GM18526 (cell line): ENCODE results near the gene CCDC182.

Experiments used
- POLR2A ChIP-seq: IDR thresholded peaks from 3 replicates; pipeline ENCODE4 v1.6.1; 2011; ENCODE audit not compliant: insufficient read length; ENCODE audit errors: extremely low read depth

Gene CCDC182

DNA sequence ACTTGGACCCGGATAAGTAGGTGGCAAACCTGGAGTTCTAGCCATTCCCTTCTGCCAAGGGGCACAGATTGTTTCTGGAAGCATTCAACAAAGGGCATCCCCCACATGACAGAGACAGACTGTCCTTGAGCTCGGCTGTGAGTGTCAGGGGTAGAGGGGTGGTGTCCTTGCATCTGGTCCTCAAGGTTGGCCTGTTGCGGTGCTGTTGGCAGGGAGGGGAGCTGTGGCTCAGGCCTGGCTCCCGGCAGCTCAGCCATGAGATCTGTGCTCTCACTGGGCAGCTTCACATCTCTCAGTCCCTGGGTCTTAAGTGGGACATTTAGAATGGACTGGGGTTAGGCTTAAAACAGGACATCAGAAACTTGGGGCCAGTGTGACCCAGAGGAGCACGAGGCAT, 20.4 kb downstream of the CCDC182 start:
- TF ChIP-seq POLR2A: no peak

DNA sequence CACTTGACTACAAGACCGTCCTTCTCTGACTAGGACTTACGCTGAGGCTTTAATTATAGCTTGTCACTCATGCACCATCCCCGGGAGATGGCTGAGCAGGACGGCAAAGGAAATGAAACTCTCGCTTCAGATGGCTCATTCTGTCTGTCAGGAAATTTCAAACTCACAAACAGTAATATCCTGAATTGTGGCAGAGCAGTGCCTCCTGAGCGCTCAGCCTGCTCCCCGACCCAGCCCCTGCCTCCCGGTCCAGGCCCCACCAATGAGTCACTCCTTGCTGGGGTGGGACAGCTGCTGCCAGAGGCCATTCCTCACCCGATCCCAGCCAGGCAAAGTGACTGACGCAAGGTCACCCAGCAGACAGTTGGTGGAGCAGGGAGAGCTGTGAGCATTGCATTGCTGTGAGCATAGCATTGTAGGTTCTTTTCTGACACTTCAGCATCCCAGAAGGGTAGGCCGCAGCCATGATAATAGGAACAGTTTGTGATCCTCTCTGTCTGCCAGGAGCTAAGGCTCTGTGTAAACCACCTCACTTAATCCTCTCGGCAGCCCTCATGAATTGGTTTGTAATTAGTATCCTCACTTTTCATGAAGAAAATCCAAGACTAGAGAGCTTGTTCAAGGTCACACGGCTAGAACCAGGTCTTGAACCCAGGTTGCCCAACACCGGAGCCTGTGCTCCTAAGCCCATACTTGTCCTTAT, 20.9 kb downstream of the CCDC182 start:
- TF ChIP-seq POLR2A: no peak

DNA sequence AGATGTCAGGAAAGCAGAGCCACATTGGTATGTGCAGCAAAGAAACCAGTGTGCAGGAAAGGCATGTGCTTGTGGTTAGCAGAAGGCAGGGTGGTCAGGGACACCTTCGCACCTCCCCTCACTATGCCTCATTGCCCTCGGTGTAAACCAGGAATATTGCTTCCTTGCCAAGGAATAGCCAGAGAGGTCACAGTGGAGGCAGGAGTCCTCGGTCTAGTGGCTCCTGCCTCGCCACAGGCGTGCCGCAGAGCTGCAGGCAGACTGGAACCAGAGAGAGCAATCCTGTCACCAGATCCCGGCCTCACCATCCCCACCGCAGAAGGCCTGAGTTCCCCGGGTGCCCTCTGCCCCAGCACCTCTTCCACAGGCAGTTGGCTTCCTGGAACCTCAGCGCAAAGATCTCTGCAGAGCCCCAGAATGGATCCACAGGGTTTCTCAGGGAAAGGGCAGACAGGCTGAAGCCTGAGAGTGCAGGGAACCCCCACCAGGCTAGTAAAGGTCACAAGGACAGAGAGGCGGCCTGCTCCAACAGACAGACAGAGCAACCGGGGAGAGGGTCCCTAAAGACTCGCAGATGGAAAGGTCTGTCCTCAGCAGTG, 21.6 kb downstream of the CCDC182 start:
- no peak for TF ChIP-seq POLR2A

DNA sequence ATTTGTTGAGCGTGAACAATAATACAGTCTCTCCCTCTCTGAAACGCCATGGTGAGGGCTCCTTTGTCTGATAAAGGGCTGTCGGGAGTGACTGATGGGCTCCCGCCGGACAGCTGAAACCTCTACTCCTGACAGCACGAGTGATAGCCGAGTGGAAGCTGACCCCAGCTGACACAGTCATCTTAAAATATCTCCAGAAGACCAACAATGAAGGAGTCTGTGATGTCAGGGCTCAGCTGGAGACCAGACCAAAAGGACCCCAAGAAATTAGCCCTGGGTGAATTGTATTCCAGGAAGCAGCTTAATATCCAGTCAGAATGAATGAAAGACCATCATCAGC, 22.4 kb downstream of the CCDC182 start:
- no peak for TF ChIP-seq POLR2A

DNA sequence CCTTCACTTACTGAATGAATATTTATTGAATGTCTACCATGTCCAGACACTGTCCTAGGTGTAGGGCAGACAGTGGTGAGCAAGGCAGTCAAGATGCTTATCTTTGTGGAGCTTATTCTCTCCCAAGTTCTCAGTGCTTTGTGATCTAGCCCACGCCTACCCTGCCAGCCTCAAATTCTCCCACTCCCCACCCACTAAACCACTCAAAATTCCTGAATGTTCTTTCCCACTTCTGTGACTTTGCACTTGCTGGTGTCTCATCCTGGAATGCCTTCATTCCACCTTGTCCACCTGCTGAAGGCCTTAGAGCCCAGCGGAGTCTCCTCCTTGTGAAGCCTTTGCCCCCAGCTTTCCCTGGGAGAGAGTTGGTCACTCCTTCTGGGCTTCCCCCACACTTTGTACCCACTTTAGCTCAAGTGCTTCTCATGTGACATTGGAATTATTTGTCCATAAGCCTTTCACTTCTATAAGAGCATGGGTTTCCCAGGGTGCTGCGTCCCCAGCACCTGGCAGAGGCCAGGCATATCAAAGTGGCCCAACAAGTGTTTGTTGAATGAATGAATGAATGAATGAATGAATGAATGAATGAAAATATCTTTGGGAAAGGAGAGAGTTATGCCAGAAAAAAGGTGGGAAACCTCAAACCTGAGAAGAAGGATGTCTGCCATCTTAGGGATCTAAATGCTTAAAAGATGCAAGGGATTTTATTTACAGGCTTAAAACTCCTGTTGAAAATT, 23.0 kb downstream of the CCDC182 start:
- TF ChIP-seq POLR2A: no peak

DNA sequence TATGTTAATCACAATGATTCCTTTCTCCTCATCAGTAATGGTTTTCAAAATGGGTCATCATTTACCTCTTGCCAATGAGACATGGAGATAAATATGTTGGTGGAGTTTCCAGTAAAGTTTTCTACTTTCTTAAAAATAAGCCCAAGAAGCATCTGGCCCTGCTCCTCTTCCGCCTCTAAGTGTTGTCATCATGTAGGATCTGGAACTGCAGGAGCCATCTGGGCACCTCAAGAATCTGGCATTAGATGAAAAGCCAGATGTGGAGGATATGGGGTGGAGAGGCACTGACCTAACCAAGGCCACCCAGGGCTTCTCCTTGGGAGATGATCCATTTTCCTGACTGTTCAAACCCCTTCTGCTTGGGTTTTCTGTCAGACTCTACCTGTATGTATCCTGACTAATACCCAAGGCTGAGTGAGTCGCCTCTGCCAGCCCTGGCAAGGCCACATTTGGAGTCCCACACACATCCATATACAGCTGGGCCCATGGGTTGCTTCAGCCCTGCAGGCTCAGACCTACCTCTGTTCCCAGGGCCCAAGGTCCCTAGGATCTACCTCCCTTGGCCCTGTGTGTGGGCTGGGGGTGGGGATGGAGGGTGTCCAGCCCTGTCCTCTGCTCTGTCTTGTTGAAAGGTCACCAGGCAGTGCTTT, 24.6 kb downstream of the CCDC182 start:
- TF ChIP-seq POLR2A: no peak

DNA sequence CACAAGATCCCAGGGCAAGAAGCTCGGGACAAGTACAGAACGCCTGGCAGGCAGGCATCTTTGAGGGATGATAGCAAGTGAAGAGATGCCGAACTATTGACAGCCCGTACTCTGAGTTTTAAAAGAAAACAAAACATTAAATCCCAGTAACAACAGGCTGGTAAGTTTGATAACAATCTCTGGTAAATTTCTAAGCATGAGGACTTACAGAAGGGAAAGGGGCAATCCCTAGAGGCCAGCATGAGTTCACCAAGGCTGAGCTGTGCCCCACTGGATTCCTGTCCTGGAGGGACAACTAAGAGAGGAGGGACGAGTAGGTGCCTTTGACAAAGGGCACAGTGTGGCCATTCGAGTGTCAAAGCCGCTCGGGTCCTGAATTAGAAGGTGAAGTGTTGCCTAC, 26.2 kb downstream of the CCDC182 start:
- TF ChIP-seq POLR2A: no peak

DNA sequence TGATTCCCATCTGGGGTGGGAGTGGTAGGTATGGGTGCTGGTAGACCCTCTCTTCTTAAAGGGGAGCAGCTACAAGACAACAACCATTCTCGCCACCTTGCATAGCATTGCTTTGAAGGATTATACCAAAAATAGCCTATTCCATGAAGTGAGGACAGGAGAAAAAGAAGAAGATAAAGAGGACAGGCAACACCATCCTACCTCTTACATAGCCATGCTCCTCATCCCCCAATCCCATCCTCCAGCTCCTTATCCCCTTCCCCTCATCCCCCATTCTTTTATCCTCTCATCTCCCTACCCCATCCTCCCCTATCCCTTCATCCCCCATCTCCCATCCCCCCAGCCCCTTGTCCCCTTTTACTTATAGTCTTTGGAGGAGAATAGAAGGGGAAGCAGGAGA, 29.1 kb downstream of the CCDC182 start:
- TF ChIP-seq POLR2A: no peak

DNA sequence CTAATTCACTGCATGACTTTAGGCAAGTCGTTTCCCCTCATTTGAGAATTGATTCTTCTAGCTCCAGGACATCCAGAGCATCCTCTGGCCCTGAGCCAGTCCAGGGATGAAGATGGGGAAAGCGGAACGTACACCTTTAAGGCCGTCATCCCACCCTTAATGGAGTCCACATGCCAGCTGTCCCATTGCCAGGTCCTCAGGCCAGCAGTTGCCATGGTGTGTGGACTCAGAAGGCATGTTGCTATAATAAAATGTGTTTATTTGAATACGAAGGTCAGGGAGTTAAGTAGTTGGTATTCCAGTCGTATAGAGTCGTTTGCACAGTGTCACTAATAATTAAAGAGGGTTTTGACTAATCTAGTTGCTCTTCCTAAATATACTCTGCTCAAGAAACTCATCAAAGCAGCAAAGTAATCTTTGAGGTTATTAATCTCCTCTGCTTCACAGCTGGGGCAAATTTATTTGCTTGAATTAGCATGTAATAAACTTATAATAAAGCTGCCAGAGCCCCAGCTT, 30.4 kb downstream of the CCDC182 start:
- no peak for TF ChIP-seq POLR2A

DNA sequence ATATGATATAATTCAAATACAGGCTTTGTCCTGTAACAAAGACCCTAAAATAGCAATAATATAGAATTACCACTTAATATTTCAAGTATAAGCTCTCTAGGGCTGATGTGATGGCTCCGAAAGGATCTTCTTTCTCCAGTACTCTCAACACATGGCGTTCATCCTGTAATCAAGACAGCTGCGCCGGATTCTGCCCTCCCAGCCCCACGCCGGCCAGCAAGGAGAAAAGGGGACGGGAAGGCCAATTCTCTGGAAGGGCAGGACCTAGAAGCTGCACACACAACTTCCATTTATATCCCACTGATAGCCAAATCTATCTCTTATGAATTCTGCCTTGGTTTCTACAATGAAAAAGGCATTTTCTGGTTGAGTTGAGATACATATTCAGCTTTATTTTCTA, 32.0 kb downstream of the CCDC182 start:
- no peak for TF ChIP-seq POLR2A

DNA sequence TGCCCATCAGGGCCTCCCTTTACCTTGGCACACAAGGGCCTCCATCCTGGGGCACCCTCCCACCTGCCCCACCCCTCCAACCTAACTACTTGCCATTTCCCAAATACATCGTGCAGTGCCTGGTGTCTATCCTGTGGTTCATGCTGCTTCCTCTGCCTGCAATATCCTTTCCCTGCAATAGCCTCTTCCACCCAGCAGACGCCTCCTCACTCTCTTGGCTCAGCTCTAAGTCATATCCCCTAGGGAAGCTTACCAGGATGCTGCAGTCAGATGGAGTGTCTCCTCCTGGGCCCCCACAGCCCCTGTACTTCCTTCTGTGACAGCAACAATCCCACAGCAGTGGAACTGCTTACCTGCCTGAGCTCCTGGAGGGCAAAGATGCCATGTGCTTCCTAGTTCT, 36.7 kb downstream of the CCDC182 start:
- TF ChIP-seq POLR2A: no peak

DNA sequence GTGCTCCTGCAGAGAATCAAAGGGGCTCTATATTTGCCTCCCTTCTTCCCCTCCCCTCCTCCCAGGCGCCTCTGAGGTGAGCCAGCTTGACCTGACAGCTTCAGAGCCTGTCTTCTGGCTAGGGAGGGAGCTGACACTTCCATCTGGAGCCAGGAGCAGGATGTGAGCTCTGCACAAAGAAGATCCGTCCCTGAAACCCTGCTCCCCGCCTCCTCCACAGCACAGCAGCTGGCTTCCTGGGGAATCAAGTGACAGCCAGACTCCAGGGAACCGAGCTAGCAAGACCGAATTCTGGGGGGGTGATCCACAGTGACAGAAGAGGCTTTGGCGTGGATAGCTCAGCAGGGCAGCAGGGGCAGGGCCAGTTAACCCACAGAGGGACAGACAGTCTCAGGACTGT, 37.2 kb downstream of the CCDC182 start:
- no peak for TF ChIP-seq POLR2A

DNA sequence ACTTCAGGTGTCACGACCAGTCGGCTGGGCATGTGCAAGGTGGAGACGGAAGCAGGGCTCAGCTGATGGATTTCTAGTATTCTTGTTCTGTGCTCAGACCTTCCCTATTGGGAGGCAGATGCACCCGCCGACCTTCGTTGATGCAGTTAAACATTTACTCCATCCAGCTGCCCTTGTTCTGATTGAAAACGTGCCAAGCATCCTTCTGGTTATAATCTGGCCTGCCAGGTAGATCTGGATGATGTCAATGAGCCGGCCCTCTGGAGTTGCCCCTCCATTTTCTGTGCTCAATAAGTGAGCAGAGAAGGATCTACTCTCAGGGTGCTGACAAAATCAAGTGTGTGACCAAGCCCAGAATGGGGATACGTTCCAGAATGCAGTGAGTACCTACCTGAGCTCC, 38.3 kb downstream of the CCDC182 start:
- no peak for TF ChIP-seq POLR2A

DNA sequence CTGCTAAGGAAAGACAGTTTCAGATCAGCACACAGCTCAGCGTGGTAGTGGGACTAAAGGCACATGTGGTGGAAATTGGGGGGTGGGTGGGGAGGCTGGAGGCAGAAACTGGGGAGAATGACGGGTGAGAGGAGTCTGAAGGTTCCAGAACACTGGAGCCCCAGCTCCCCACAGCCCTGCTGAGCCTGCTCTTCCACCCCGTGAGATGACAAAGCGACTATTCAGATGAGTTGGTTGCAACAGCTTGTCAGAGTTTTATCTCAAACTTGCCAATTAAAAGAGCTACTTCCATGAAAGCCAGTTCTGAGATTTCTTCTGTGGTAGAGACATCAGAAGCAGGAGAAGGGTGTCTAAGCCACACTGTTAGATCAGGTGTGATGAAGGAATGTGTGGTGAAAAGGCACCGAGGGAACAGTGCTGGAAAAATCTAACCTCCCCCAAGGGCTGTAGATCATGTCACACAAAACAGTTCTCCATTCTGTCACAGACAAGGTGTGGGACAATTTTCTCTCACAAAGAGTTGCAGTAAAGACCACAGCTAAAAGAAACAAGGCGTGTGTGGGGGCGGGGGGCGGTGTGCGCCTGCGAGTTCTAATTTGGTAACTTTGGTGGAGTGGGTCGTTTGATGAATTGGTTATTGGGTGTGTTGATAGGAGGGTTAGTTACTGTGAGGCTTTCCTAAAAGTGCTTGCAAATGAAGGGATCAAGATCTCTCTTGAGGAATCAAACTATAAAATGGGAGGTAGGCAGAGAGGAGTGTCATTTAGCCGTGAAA, 39.0 kb downstream of the CCDC182 start:
- no peak for TF ChIP-seq POLR2A

DNA sequence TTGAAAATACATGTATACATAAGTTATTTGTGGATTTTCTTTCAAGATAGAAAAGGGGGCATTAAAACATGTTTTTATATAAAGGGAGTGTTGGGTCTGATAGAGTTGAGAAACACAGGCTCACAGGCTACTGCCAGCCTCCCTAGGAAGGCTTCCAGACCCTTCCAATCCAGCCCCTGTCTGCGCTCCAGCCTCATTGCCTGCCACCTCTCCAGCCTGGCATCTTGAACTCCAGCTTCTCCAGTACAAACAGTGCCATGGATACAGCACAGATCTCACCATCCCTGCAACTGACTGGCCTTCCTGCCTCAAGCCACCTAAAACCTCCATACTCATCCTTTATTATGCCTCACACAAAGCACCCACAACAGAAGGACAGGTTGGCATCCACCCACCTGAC, 40.7 kb downstream of the CCDC182 start:
- TF ChIP-seq POLR2A: no peak
